Activated naive CD8-positive, alpha-beta T cell (primary cell): ENCODE data around the gene FRMD8.

Experiments
- H3K27ac Mint-ChIP-seq: one replicate; pipeline ENCODE4 v1.8.0; 2021; ENCODE audit warnings: mixed read lengths
- H3K27me3 Mint-ChIP-seq: one replicate; pipeline ENCODE4 v1.8.0; 2021; ENCODE audit warnings: mixed read lengths
- H3K36me3 Mint-ChIP-seq: one replicate; pipeline ENCODE4 v1.8.0; 2021; ENCODE audit warnings: mixed read lengths
- H3K4me1 Mint-ChIP-seq: one replicate; pipeline ENCODE4 v1.8.0; 2021; ENCODE audit warnings: low read depth, mixed read lengths
- H3K4me3 Mint-ChIP-seq: one replicate; pipeline ENCODE4 v1.8.0; 2021; ENCODE audit warnings: mild to moderate bottlenecking, mixed read lengths
- H3K9me3 Mint-ChIP-seq: one replicate; pipeline ENCODE4 v1.8.0; 2021; ENCODE audit warnings: low read depth, mixed read lengths

Gene FRMD8

GRCh38 chr11:65436412-65437032, 50.1 kb downstream of the FRMD8 start:
- H3K9me3 Mint-ChIP-seq: no peaks in the 10 kb centered on the region
- H3K4me3 Mint-ChIP-seq: no peak overlapping the region
- H3K36me3 Mint-ChIP-seq: peaks cover 7% of the 10 kb centered on the region
- peak overlapping the region; percentile 77 for H3K27ac Mint-ChIP-seq
- H3K27me3 Mint-ChIP-seq: no peaks in the 10 kb centered on the region
- peaks cover 80% of the 10 kb centered on the region for H3K4me1 Mint-ChIP-seq

GRCh38 chr11:65437436-65438227, 51.2 kb downstream of the FRMD8 start:
- Mint-ChIP-seq H3K27me3 (no peaks in the 10 kb centered on the region), H3K4me3 (no peak overlapping the region), H3K9me3 (no peaks in the 10 kb centered on the region), H3K4me1 (peaks cover 72% of the 10 kb centered on the region), H3K36me3 (peaks cover 9% of the 10 kb centered on the region), H3K27ac (peak overlapping the region; percentile 43)

DNA sequence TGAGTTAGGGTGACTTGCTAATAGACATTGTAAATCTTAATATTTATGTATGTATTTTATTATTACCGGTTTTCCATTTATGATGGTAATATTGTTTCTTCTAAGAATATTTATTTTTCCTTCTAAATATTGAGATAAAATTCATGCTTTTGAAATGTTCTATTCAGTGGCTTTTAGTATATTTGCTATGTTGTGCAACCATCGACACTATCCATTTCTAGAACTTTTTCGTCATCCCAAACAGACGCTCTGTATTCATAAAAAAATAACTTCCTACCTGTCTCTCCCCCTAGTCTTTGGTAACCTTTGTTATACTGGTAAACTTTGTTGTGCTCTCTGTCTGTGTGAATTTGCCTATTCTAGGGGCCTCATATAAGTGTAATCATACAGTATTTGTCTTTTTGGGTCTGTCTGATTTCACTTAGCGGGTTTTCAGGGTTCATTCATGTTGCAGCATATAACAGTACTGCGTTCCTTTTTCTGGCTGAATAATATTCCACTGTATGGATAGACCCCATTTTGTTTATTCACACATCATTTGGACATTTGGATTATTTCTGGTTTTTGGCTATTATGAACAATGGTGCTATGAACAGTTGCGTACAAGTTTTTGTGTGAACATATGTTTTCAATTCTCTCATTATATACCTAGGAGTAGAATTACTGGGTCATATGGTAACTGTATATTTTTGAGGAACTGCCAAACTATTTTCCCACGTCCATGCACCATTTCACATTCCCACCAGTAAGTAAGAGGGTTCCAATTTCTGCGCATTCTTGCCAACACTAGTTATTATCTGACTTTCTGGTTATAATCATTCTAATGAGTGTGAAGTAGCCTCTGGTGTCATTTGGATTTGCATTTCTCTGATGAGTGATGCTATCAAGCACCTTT, 52.1 kb downstream of the FRMD8 start:
- Mint-ChIP-seq H3K9me3 (no peaks in the 10 kb centered on the region), H3K27ac (peak overlapping the region; percentile 51), H3K4me1 (peaks cover 72% of the 10 kb centered on the region), H3K36me3 (peaks cover 11% of the 10 kb centered on the region), H3K27me3 (no peaks in the 10 kb centered on the region), H3K4me3 (no peak overlapping the region)

DNA sequence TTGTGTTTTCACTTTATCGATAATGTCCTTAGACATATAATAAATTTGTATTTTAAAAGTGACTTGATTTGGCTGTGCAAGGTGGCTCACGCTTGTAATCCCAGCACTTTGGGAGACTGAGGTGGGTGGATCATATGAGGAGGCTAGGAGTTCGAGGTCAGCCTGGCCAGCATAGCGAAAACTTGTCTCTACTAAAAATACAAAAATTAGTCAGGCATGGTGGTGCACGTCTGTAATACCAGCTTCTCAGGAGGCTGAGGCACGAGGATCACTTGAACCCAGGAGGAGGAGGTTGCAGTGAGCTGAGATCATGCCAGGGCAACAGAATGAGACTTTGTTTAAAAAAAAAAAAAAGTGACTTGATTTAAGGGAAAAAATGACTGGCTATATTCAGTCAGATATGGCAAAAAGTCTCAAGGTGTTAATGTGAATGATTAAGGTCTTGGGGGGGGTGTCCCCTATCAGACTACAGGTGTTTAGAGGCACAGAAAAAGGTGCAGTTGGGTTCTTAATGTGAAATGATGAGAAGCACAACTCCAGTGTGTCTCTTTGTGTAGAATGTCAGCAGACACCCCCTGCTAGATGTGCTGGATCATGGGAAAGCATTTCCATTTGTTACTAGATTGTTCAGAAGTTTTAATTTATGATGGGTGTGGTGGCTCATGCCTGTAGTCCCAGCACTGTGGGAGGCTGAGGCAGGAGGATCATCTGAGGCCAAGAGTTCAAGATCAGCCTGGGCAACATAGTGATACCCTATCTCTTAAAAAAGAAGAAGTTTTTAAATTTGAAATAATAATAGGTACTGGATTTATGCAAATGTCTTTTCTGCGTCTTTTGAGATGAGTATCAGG, 53.1 kb downstream of the FRMD8 start:
- H3K36me3 Mint-ChIP-seq: peaks cover 11% of the 10 kb centered on the region
- no peaks in the 10 kb centered on the region for H3K9me3 Mint-ChIP-seq
- peak overlapping the region; percentile 13 for H3K4me3 Mint-ChIP-seq
- peak overlapping the region; percentile 92 for H3K27ac Mint-ChIP-seq
- H3K27me3 Mint-ChIP-seq: no peaks in the 10 kb centered on the region
- H3K4me1 Mint-ChIP-seq: peaks cover 68% of the 10 kb centered on the region

GRCh38 chr11:65440831-65441499, 54.5 kb downstream of the FRMD8 start:
- Mint-ChIP-seq H3K36me3 (peaks cover 14% of the 10 kb centered on the region), H3K4me1 (peaks cover 54% of the 10 kb centered on the region), H3K27ac (peak overlapping the region; percentile 92), H3K27me3 (no peaks in the 10 kb centered on the region), H3K4me3 (peak overlapping the region; percentile 73), H3K9me3 (no peaks in the 10 kb centered on the region)

GRCh38 chr11:65442842-65443331, 56.5 kb downstream of the FRMD8 start:
- Mint-ChIP-seq H3K27ac (peak overlapping the region; percentile 83), H3K36me3 (peaks cover 14% of the 10 kb centered on the region), H3K4me1 (peaks cover 40% of the 10 kb centered on the region), H3K9me3 (no peaks in the 10 kb centered on the region), H3K27me3 (no peaks in the 10 kb centered on the region), H3K4me3 (no peak overlapping the region)

DNA sequence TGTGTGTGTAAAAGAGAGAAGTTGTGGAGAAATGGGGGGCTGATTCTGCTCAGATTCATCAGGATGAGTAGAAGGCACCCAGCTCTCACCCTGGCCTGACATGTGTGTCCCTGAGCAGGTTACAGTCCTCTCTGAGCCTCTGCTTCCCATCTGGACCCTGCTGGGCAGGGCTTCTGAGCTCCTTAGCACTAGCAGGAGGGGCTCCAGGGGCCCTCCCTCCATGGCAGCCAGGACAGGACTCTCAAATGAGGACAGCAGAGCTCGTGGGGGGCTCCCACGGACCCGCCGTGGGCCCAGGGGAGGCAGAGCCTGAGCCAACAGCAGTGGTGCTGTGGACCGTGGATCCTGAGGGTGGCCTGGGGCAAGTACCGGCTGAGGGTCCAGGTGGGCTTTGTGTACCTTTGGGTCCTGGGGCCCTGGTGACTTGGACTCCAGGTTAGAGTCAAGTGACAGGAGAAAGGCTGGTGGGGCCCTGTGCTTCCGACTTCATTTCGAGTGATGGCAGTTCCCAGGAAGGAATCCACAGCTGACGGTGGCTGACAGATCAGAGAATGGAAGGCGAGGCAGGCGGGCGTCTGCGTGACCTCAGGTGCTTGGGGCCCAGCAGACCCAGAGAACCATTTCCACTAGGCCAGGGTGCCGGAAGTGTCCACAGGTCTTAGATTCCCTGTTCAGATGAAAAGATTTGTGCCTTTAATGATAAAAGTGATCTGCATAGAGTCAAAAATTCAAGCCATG, 58.0 kb downstream of the FRMD8 start:
- Mint-ChIP-seq H3K9me3 (no peaks in the 10 kb centered on the region), H3K36me3 (peaks cover 9% of the 10 kb centered on the region), H3K4me1 (peaks cover 33% of the 10 kb centered on the region), H3K4me3 (no peak overlapping the region), H3K27me3 (no peaks in the 10 kb centered on the region), H3K27ac (peak overlapping the region; percentile 41)

GRCh38 chr11:65445101-65445603, 58.7 kb downstream of the FRMD8 start:
- H3K36me3 Mint-ChIP-seq: peaks cover 7% of the 10 kb centered on the region
- no peak overlapping the region for H3K4me3 Mint-ChIP-seq
- H3K4me1 Mint-ChIP-seq: peaks cover 27% of the 10 kb centered on the region
- H3K27ac Mint-ChIP-seq: peak overlapping the region; percentile 41
- no peaks in the 10 kb centered on the region for H3K27me3 Mint-ChIP-seq
- H3K9me3 Mint-ChIP-seq: no peaks in the 10 kb centered on the region

GRCh38 chr11:65445604-65446445, 59.4 kb downstream of the FRMD8 start:
- H3K27me3 Mint-ChIP-seq: no peaks in the 10 kb centered on the region
- peaks cover 22% of the 10 kb centered on the region for H3K4me1 Mint-ChIP-seq
- peak overlapping the region; percentile 50 for H3K27ac Mint-ChIP-seq
- peaks cover 7% of the 10 kb centered on the region for H3K36me3 Mint-ChIP-seq
- no peak overlapping the region for H3K4me3 Mint-ChIP-seq
- no peaks in the 10 kb centered on the region for H3K9me3 Mint-ChIP-seq

DNA sequence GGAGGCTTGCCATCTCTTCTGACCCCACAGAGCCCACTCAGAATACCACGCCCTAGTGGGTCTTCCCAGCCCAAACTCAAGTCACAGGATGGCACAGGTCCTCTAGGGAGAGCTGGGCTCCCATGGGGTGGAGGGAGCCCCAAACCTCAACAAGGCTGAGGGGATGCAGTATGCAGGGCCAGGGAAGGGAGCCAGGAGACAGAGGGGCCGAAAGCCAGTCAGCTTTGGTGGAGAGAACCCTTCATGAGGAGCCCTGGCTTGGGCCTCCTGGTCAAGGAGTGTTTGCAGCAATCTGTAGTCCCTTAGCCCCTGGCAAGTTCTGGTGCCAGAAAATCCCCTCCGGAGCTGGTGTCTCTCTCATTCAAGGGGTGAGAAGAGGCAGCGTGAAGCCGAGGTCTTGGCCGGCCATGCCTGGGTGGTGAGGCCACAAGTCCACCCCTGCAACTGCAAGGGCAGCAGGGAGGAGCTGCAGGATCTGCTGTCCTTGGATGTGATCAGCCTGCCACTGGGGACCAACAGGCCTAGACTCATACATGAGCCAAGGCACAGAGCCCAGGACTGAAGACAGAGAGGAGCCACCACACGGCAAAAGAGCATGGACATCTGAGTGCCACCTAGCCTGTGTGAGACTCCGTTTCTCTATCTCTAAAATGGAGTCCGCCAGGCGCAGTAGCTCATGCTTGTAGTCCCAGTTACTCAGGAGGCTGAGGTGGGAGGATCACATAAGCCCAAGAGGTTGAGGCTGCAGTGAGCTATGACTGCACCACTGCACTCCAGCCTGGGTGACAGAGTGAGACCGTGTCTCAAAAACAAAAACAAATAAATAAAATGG, 60.2 kb downstream of the FRMD8 start:
- Mint-ChIP-seq H3K27me3 (no peaks in the 10 kb centered on the region), H3K36me3 (peaks cover 6% of the 10 kb centered on the region), H3K9me3 (no peaks in the 10 kb centered on the region), H3K27ac (peak overlapping the region; percentile 61), H3K4me3 (no peak overlapping the region), H3K4me1 (peaks cover 14% of the 10 kb centered on the region)

- H3K4me1 Mint-ChIP-seq: peaks cover 13% of the 10 kb centered on the region
- no peak overlapping the region for H3K27ac Mint-ChIP-seq
- peaks cover 4% of the 10 kb centered on the region for H3K36me3 Mint-ChIP-seq
- H3K4me3 Mint-ChIP-seq: no peak overlapping the region
- H3K9me3 Mint-ChIP-seq: no peaks in the 10 kb centered on the region
- H3K27me3 Mint-ChIP-seq: no peaks in the 10 kb centered on the region
Observed at GRCh38 chr11:65448074-65448417, 61.6 kb downstream of the FRMD8 start.
